ENCODE measurements around the gene FADS1. TPM values are rescaled to one million over a fixed set of nuclear protein-coding genes. Genes with fewer than 3 reads are reported as not detected.

Gene FADS1
- total RNA-seq, 2 donors from 2014 or later: 1.2 to 4.6 TPM

- H3K4me1 Mint-ChIP-seq: peaks cover 31% of the 10 kb centered on the region
- peak within 1 kb of the TSS; percentile 78 for H3K27ac Mint-ChIP-seq
- H3K9me3 ChIP-seq (ENCODE audit: control insufficient read depth, low read length, poor library complexity, severe bottlenecking): no peaks in the 10 kb centered on the region
- H3K27me3 Mint-ChIP-seq: peaks cover 16% of the 10 kb centered on the region
- peak within 1 kb of the TSS; percentile 91 for H3K4me3 Mint-ChIP-seq
- ATAC-seq: peak; percentile 90
- DNase-seq: peak; percentile 30 to 71 (median 39)
- H3K36me3 Mint-ChIP-seq (ENCODE audit: low read depth): peaks cover 4% of the 10 kb centered on the region
Observed at GRCh38 chr11:61827571-61828378, 11.0 kb upstream of the FADS1 start, which contains the start of gene FADS2. FADS2 (plus strand) TSS chr11:61828300; CDS start chr11:61828391, 91 bp downstream.

DNA sequence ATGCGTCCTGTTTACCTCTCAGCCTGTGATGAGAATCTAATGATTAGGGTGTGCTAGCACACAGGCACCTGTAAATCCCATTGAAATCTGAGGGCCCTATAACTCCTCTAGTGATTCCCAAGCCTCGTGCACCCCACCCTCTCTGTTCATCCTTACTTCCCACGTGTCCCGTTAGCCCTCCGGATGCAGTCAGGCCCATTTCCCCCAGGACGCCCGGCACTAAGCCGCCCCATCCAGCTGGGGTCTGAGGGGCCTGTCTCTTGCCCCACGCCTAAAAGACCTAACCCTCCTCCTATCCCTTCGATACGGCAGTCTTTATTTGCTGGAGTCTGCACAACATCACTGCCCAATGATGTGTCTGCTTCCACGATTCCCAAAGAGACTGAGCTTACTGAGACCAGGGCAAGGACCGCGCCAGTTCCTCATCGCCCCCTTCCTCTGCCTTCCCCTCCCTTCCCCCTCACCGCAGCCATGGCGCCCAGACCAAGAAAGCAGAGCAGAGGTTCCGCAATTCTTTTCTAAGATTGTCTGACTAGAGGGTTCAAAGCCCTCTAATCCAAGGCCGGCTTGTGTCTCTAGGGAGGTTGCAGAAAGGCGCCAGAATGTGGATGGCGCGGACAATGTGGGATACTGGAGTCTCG lies 10.2 kb upstream of the FADS1 start:
- H3K4me1 Mint-ChIP-seq: peaks cover 27% of the 10 kb centered on the region
- peaks cover 16% of the 10 kb centered on the region for H3K27me3 Mint-ChIP-seq
- DNase-seq (no peak), ATAC-seq (peak; percentile 7)
- H3K36me3 Mint-ChIP-seq (ENCODE audit: low read depth): peaks cover 4% of the 10 kb centered on the region
- H3K27ac Mint-ChIP-seq: peak overlapping the region; percentile 29
- no peaks in the 10 kb centered on the region for H3K9me3 ChIP-seq (ENCODE audit: control insufficient read depth, low read length, poor library complexity, severe bottlenecking)
- peak overlapping the region; percentile 91 for H3K4me3 Mint-ChIP-seq

DNA sequence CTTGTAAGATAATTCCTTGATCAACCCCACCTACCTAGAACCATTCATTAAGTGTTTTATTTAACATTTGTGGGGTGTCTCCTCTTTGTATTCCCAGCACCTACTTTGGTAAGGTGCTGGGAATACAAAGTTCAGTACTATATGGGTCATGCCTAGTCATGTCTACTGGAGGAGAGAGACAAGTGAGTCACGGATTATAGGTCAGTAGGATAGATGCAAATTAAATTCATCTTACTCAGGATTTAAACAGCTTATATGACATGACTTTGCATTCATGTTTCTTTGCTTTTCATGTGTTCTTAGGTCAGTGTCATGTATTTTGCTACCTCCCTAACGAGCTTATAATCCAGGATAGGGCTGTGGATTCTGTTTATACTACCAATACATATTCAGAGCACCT lies 3.4 kb upstream of the FADS1 start:
- Mint-ChIP-seq H3K36me3 (ENCODE audit: low read depth) (no peaks in the 10 kb centered on the region), H3K27ac (no peak overlapping the region), H3K4me3 (no peak overlapping the region), H3K27me3 (no peaks in the 10 kb centered on the region), H3K4me1 (peaks cover 10% of the 10 kb centered on the region)
- ATAC-seq: no peak
- H3K9me3 ChIP-seq (ENCODE audit: control insufficient read depth, low read length, poor library complexity, severe bottlenecking): no peaks in the 10 kb centered on the region
- no peak for DNase-seq

- Mint-ChIP-seq H3K27me3 (peaks cover 4% of the 10 kb centered on the region), H3K36me3 (ENCODE audit: low read depth) (no peaks in the 10 kb centered on the region)
Observed at GRCh38 chr11:61817471-61818202, 834 bp upstream of the FADS1 start.

GRCh38 chr11:61815790-61816735 lies 740 bp downstream of the FADS1 start:
- DNase-seq (peak; percentile 33 to 53 (median 34)), ATAC-seq (peak; percentile 77)
- Mint-ChIP-seq H3K27me3 (peaks cover 4% of the 10 kb centered on the region), H3K27ac (peak overlapping the region; percentile 85), H3K36me3 (ENCODE audit: low read depth) (no peaks in the 10 kb centered on the region), H3K4me3 (peak overlapping the region; percentile 95), H3K4me1 (peaks cover 17% of the 10 kb centered on the region)
- no peaks in the 10 kb centered on the region for H3K9me3 ChIP-seq (ENCODE audit: control insufficient read depth, low read length, poor library complexity, severe bottlenecking)

More at GRCh38 chr11:61817471-61818202, 834 bp upstream of the FADS1 start:
- ATAC-seq (no peak), DNase-seq (no peak)
- H3K27ac Mint-ChIP-seq: no peak overlapping the region
- no peaks in the 10 kb centered on the region for H3K9me3 ChIP-seq (ENCODE audit: control insufficient read depth, low read length, poor library complexity, severe bottlenecking)
- peak overlapping the region; percentile 95 for H3K4me3 Mint-ChIP-seq
- peaks cover 17% of the 10 kb centered on the region for H3K4me1 Mint-ChIP-seq

- Mint-ChIP-seq H3K36me3 (ENCODE audit: low read depth) (no peaks in the 10 kb centered on the region), H3K27ac (peak overlapping the region; percentile 85), H3K27me3 (peaks cover 4% of the 10 kb centered on the region), H3K4me1 (peaks cover 17% of the 10 kb centered on the region), H3K4me3 (peak overlapping the region; percentile 95)
- peak; percentile 29 for ATAC-seq
- no peaks in the 10 kb centered on the region for H3K9me3 ChIP-seq (ENCODE audit: control insufficient read depth, low read length, poor library complexity, severe bottlenecking)
- peak in 2 of 3 donors; percentile 11 to 35 for DNase-seq
Observed at GRCh38 chr11:61814958-61815789, 1.6 kb downstream of the FADS1 start.

DNA sequence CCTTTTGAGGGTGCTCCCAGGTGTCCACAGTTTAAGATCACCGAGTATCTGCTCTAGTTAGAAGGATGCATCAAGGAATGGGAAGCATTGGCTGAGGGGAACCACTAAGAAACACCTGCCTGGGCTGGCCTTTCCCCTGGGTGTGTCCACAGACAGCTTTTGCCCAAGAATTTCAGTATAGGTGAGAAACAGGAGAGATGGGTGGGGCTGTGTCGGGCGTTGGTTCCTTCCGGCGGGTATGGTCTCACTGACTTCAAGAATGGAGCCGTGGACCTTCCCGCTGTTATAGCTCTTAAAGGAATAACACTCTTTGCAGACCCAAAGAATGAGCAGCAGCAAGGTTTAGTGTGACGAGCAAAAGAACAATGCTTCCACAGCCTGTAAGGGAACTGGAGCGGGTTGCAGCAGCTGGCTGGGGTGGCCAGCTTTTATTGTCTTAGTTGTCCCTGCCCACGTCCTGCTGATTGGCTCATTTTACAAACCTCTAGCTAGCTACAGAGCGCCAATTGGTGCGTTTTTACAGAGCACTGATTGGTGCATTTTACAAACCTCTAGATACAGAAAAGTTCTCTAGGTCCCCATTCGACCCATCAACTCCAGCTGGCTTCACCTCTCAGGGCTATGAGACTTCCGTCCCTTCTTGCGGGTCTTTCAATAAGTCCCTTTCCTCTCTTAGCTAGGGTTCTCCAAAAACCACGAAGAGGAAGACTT lies 2.4 kb downstream of the FADS1 start:
- Mint-ChIP-seq H3K27me3 (peaks cover 4% of the 10 kb centered on the region), H3K4me3 (peak overlapping the region; percentile 95), H3K36me3 (ENCODE audit: low read depth) (no peaks in the 10 kb centered on the region), H3K27ac (peak overlapping the region; percentile 85), H3K4me1 (peaks cover 17% of the 10 kb centered on the region)
- DNase-seq (no peak), ATAC-seq (no peak)
- H3K9me3 ChIP-seq (ENCODE audit: control insufficient read depth, low read length, poor library complexity, severe bottlenecking): no peaks in the 10 kb centered on the region

DNA sequence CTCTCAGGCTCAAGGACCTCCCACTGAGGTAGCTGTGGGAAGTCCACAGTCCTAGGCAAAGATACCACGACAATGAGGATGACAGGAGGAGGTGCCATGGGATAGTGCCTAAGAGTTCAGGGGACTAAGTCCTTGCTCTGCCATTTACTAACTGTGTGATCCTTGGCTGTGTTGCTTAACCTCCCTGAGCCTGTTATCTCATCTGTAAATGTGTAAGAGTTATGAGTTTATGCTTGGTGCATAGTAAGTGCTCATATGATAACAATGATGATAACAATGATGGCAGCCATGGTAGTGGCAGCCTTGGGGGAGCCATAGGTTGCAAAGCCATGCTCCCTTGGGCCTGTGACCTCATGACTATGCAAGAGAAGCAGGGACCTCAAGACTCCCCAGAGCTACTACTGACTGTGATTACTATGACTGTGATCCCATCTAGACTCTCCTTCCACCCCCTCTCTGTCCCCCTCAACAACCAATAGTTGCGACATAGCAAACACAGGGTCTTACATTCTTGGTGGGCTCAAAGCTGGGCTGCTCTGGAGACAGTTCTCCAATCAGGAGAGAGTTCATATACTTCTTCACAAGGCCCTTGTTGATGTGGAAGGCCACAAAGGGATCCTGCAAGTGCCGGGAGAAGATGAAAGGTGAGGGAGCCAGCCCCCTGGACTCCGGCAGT lies 3.9 kb downstream of the FADS1 start:
- peaks cover 4% of the 10 kb centered on the region for H3K27me3 Mint-ChIP-seq
- no peak overlapping the region for H3K27ac Mint-ChIP-seq
- H3K36me3 Mint-ChIP-seq (ENCODE audit: low read depth): peaks cover 4% of the 10 kb centered on the region
- ATAC-seq: no peak
- no peak for DNase-seq
- no peak overlapping the region for H3K4me3 Mint-ChIP-seq
- H3K4me1 Mint-ChIP-seq: peaks cover 17% of the 10 kb centered on the region
- H3K9me3 ChIP-seq (ENCODE audit: control insufficient read depth, low read length, poor library complexity, severe bottlenecking): no peaks in the 10 kb centered on the region

GRCh38 chr11:61811831-61812230 lies 5.0 kb downstream of the FADS1 start:
- Mint-ChIP-seq H3K4me3 (peak overlapping the region; percentile 19), H3K36me3 (ENCODE audit: low read depth) (peaks cover 4% of the 10 kb centered on the region)

GRCh38 chr11:61810671-61811175 lies 6.1 kb downstream of the FADS1 start:
- no peaks in the 10 kb centered on the region for H3K9me3 ChIP-seq (ENCODE audit: control insufficient read depth, low read length, poor library complexity, severe bottlenecking)
- peaks cover 12% of the 10 kb centered on the region for H3K4me1 Mint-ChIP-seq
- no peak overlapping the region for H3K27ac Mint-ChIP-seq
- no peak overlapping the region for H3K4me3 Mint-ChIP-seq
- peaks cover 4% of the 10 kb centered on the region for H3K27me3 Mint-ChIP-seq
- H3K36me3 Mint-ChIP-seq (ENCODE audit: low read depth): peaks cover 4% of the 10 kb centered on the region
- ATAC-seq: no peak
- no peak for DNase-seq

More at GRCh38 chr11:61811831-61812230, 5.0 kb downstream of the FADS1 start:
- ATAC-seq: no peak
- Mint-ChIP-seq H3K27ac (no peak overlapping the region), H3K27me3 (peaks cover 4% of the 10 kb centered on the region), H3K4me1 (peaks cover 17% of the 10 kb centered on the region)
- H3K9me3 ChIP-seq (ENCODE audit: control insufficient read depth, low read length, poor library complexity, severe bottlenecking): no peaks in the 10 kb centered on the region
- DNase-seq: no peak

GRCh38 chr11:61806785-61807184 lies 10.0 kb downstream of the FADS1 start:
- ATAC-seq (no peak), DNase-seq (no peak)
- no peaks in the 10 kb centered on the region for H3K9me3 ChIP-seq (ENCODE audit: control insufficient read depth, low read length, poor library complexity, severe bottlenecking)
- Mint-ChIP-seq H3K27ac (no peak overlapping the region), H3K36me3 (ENCODE audit: low read depth) (peaks cover 9% of the 10 kb centered on the region), H3K4me3 (no peak overlapping the region), H3K4me1 (peaks cover 7% of the 10 kb centered on the region), H3K27me3 (no peaks in the 10 kb centered on the region)
